ENCODE data around the gene BRD2.

Gene BRD2

DNA sequence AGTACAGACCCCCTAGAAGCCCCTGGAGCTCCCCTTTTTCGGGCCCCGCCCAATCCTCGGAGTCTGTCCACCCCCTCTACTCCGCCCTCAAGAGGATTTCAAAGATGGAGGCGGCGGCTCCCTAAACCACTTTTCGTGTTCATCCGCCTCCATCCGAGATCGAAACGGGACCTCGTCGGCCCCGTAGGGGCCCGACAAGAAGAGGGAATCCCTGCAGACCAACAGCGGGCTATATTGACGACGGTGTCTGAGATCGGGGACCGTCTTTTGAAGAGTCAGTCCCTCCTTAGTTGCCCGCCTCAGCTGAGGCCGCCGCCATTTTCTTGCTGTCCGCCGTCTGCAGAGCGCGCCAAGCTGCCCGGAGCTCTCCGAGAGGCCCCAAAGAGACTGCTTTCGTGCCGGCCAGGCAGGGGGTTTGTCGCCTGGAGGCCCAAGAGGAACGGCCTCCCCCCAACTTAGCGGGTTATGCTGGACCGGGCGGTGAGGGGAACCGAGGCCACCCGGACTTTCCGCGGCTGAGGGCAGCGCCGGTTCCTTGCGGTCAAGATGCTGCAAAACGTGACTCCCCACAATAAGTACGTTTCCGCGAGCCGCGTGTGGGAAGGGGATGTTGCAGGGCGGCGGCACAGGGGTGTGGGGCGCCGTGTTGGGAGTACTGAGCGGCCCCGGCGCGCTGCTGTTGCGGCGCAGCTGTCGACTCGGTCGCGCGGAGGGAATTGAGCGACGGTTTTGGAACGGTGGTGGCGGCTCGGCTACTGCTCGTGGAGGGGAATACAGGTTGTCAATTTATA, 4.2 kb downstream of the BRD2 start:
- TF ChIP-seq, protein P1, sequence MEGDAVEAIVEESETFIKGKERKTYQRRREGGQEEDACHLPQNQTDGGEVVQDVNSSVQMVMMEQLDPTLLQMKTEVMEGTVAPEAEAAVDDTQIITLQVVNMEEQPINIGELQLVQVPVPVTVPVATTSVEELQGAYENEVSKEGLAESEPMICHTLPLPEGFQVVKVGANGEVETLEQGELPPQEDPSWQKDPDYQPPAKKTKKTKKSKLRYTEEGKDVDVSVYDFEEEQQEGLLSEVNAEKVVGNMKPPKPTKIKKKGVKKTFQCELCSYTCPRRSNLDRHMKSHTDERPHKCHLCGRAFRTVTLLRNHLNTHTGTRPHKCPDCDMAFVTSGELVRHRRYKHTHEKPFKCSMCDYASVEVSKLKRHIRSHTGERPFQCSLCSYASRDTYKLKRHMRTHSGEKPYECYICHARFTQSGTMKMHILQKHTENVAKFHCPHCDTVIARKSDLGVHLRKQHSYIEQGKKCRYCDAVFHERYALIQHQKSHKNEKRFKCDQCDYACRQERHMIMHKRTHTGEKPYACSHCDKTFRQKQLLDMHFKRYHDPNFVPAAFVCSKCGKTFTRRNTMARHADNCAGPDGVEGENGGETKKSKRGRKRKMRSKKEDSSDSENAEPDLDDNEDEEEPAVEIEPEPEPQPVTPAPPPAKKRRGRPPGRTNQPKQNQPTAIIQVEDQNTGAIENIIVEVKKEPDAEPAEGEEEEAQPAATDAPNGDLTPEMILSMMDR (IDR thresholded peaks at IDR 0.05) = no peak
- Mint-ChIP-seq H3K4me1 (peaks cover 36% of the 10 kb centered on the region), H3K27ac (peak overlapping the region; percentile 100), H3K36me3 (ENCODE audit: low read depth) (peaks cover 54% of the 10 kb centered on the region), H3K9me3 (no peaks in the 10 kb centered on the region), H3K27me3 (ENCODE audit: low read depth, poor library complexity) (peaks cover 10% of the 10 kb centered on the region), H3K4me3 (peak overlapping the region; percentile 98)
- no peak for DNase-seq

DNA sequence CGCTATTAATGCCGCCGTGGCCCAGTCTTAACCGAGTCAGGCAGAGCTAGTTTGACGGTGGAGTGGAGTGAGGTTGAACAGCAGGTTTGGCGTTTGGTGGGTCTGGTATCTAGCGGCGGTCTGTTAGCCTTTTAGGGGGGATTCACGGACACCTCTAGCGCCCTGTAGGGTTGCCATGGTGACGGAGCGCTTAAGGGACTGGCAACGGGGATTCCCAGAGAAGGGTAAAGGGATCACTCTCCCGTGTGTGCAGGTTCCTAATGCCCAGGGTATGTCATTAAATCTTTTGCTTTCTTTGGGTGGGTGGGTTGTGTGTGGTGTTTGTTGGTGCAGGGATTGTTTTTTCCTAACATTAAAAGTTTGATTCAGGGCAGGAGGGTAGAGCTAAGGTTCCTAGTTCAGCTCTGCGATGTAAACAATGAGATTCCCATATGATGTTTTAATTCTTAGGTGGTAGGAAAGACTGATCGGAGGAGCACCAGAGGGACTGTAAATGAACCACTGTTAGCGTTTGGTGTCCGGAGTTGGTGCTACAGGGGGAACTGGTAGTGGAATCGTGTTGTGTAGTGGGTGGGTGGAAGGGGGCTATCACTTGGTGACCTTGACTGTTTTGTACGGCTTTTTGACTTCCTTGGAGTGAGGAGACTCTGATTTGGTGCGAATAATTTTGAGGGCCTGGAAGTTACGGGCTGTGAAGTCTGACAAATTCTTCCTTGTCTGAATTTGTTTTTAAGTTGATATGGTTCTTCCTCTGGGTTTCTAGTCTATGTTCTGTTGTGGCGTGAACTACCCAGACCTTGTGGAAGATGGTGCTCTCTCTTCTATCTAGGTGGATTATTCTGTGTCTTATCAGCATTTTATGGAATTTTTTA, 5.0 kb downstream of the BRD2 start:
- TF ChIP-seq, protein P1 (IDR thresholded peaks at IDR 0.05) = no peak
- Mint-ChIP-seq H3K4me3 (peak overlapping the region; percentile 98), H3K9me3 (no peaks in the 10 kb centered on the region), H3K27me3 (ENCODE audit: low read depth, poor library complexity) (peaks cover 10% of the 10 kb centered on the region), H3K27ac (peak overlapping the region; percentile 100), H3K4me1 (peaks cover 41% of the 10 kb centered on the region), H3K36me3 (ENCODE audit: low read depth) (peaks cover 63% of the 10 kb centered on the region)
- peak; percentile 56 for DNase-seq

DNA sequence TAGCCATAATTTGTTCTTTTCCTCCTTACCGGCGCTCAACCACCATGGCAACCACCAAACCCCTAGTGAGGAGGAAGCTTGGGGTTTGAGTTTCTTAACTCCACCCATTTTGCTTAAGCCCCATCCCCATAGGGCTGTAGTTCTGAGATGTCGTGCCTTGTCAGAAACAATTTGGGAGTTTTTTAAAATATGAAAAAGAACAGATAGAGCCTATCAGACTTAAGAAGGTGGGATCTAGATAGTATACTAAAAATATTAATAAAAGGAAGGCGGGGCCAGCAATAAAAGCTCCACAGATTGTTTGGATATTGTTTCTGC, 5.6 kb downstream of the BRD2 start:
- Mint-ChIP-seq H3K9me3 (no peaks in the 10 kb centered on the region), H3K4me3 (peak overlapping the region; percentile 98), H3K27me3 (ENCODE audit: low read depth, poor library complexity) (peaks cover 10% of the 10 kb centered on the region), H3K27ac (peak overlapping the region; percentile 100), H3K4me1 (peaks cover 45% of the 10 kb centered on the region), H3K36me3 (ENCODE audit: low read depth) (peaks cover 69% of the 10 kb centered on the region)
- DNase-seq = no peak
- TF ChIP-seq, protein P1 (IDR thresholded peaks at IDR 0.05) = no peak

DNA sequence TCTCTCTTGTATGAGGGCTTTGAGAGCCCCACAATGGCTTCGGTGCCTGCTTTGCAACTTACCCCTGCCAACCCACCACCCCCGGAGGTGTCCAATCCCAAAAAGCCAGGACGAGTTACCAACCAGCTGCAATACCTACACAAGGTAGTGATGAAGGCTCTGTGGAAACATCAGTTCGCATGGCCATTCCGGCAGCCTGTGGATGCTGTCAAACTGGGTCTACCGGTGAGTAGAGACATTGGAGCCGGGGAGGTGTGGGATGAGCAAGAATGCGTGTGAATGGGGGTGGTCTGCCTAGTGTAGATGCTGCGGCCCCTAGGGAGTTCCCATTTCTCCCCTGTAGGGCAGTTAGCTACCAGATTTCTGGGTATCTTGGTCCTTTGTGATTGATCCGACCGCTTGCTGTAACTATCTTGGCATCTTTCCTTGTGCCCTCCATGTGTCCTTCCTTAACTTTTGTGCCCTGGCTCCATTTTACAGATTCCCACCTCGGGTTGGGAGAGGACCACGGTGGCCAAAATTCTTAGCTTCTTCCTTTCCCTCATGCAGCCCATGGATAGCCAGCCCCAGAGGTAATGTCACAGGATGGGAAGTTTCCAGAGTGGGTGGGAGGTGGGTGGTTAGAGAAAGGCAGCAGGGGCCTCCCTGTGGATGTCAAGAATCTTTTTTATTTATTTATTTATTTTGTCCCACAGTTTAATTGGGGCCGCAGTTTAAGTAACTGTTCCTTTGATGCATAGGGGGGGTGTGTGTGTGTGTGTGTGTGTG, 6.3 kb downstream of the BRD2 start:
- DNase-seq = no peak

DNA sequence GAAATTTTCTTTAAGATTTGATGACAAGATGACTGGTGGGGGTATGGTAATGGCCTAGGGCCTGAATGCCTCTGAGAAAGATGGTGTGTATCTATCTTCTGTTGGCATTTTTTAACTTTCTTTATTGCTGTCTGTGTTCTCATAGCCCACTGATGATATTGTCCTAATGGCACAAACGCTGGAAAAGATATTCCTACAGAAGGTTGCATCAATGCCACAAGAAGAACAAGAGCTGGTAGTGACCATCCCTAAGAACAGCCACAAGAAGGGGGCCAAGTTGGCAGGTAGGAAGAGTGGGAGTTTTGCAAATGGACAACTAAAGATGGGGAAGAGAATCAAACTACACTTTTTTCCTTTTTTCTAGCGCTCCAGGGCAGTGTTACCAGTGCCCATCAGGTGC, 7.5 kb downstream of the BRD2 start:
- Mint-ChIP-seq H3K36me3 (ENCODE audit: low read depth) (peaks cover 88% of the 10 kb centered on the region), H3K27ac (peak overlapping the region; percentile 88)
- TF ChIP-seq, protein P1 (IDR thresholded peaks at IDR 0.05) = no peak

More for the DNA sequence above, 6.3 kb downstream of the BRD2 start:
- Mint-ChIP-seq H3K9me3 (no peaks in the 10 kb centered on the region), H3K27ac (peak overlapping the region; percentile 45), H3K4me1 (peaks cover 53% of the 10 kb centered on the region), H3K27me3 (ENCODE audit: low read depth, poor library complexity) (peaks cover 10% of the 10 kb centered on the region), H3K36me3 (ENCODE audit: low read depth) (peaks cover 76% of the 10 kb centered on the region), H3K4me3 (peak overlapping the region; percentile 98)
- TF ChIP-seq, protein P1 (IDR thresholded peaks at IDR 0.05) = no peak

More for the DNA sequence above, 7.5 kb downstream of the BRD2 start:
- no peak for DNase-seq
- H3K4me1 Mint-ChIP-seq = peaks cover 64% of the 10 kb centered on the region
- peaks cover 14% of the 10 kb centered on the region for H3K27me3 Mint-ChIP-seq (ENCODE audit: low read depth, poor library complexity)
- peak overlapping the region; percentile 98 for H3K4me3 Mint-ChIP-seq
- H3K9me3 Mint-ChIP-seq = no peaks in the 10 kb centered on the region

All from nephron progenitor cell (in vitro differentiated cells).